Left lobe of liver (tissue), 2 donors: ENCODE measurements around the gene TACC3. TPM values are rescaled to one million over a fixed set of nuclear protein-coding genes. Genes with fewer than 3 reads are reported as not detected.
"Not testable (repeated sequence)": the region's sequence is repeated elsewhere in the genome, so short reads cannot be mapped to it uniquely, and the experiment has no call there.

Experiments used
- ATAC-seq: fragments of 200-7000 bp; cut with Tn5 transposase; one replicate; pipeline ENCODE4 v1.9.1; 2020; ENCODE audit warnings: mild to moderate bottlenecking, moderate library complexity
- DNase-seq: peaks from one replicate; pipeline ENCODE4 v3.0.0-alpha.2; 2020; ENCODE audit warnings: low spot score
- total RNA-seq: library from RNA; stranded (reverse); gene quantifications from one replicate; pipeline ENCODE4 v1.2.1, GENCODE V29; 2021
- donor health status: DM: no; HTN: no; CAD: no; lungs with moderate emphysema.
- donor health status: DM: no; HTN: yes; CAD: no.

The TACC3 gene
- total RNA-seq, 1 donor from 2014 or later: 4.5 TPM

DNA sequence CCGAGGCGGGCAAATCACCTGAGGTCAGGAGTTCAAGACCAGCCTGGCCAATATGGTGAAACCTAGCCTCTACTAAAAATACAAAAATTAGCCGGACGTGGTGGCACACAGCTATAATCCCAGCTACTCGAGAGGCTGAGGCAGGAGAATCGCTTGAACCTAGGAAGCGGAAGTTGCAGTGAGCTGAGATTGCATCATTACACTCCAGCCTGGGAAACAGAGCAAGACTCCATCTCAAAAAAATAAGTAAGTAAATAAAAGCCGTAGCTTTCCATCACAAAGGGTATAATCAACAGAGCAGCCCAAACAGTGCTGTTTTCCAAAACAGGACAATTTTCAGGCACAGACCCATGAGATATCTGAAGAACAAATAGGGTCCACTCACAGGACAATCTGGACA, 19.6 kb upstream of the TACC3 start:
- not testable (repeated sequence) for ATAC-seq, DNase-seq

DNA sequence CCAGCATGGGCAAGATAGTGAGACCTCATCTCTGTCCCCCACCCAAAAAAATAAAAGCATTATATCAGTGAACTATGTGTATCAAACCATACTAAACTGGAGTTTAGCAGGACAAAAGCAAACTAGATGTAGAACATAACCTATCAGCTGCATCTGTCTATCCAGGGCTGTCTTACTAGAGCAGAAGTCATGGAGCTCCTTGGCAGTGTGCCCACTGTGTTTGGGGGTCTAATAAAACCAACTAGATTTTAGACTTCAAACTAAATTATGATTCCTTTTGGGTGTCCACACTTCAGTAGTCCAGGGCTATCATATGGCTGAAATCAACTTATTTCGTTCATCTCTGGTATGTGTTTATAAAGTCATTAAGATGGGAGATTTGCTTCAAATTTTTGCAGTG, 17.5 kb upstream of the TACC3 start:
- no peak for DNase-seq

DNA sequence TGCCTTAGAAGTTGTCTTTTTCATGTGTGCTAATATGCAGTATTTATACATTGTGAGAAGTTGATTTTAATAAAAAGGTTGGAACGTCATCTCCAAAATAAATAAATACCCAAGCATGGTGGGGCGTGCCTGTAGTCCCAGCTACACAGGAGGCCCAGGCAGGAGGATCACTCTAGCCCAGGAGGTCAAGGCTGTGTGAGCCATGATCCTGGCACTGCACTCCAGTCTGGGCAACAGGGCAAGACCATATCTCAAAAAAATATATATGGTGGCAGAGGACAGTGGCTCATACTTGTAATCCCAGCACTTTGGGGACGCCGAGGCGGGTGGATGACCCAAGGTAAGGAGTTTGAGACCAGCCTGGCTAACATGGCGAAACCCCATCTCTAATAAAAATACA, 15.6 kb upstream of the TACC3 start:
- ATAC-seq: no peak

More for the DNA sequence above, 17.5 kb upstream of the TACC3 start:
- no peak for ATAC-seq

DNA sequence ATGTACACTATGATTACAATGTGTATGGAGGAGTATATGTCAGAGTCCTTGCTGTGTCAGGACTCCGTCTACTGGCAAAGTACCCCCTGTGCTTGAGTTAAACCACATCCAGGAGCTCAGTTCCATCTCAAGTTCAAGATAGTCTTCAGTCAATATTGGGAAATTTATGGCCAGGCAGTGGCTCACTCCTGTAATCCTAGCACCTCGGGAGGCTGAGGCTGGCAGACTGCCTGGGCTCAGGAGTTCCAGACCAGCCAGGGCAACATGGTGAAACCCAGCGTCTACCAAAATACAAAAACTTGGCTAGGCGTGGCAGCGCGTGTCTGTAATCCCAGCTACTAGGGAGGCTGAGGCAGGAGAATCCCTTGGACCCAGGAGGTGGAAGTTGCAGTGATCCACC, 15.0 kb upstream of the TACC3 start:
- no peak for DNase-seq
- ATAC-seq: no peak

More for the DNA sequence above, 15.6 kb upstream of the TACC3 start:
- no peak for DNase-seq

DNA sequence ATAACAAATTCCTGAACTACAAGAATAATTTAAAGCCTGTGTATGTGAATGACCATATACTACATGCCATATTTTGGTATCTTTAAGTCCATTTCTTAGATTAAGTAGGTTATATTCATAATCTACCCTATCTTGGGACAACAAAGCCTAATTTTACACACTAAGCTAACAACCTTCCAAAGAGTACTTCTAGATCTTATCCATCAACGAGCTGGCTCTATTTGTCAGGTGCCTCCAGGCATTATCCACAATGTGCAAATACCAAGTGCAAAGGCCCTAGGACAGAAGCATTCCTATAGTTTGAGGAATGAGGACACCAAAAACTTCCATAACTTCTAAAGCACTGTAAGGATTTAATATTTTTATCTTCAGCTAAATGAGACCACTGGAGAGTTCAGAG, 12.7 kb upstream of the TACC3 start:
- no peak for DNase-seq
- ATAC-seq: no peak

DNA sequence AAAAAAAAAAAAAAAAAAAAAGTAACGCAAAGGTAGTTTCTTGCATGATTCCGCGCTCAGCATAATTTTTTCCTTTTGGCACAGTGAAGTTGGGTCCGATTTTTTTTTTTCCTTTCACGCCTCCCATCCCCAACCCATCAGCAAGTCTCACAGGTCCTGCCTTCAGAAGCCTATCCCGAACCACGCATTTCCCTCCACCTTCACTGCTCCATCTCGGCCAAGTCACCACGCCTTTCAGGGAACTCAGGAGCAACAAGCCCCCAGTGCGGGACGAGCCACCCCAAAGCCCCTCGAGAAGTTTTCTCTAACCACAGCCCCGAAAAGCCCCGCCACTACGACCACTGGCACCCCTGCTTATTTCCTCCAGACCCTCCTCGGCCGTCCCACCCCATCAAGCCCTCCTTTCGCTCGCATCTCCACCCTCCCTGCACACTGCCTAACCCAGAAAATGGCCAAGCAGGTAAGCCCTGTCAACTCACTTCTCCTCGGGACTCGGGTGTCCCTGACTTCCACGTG, 10.2 kb upstream of the TACC3 start:
- no peak for ATAC-seq
- no peak for DNase-seq

DNA sequence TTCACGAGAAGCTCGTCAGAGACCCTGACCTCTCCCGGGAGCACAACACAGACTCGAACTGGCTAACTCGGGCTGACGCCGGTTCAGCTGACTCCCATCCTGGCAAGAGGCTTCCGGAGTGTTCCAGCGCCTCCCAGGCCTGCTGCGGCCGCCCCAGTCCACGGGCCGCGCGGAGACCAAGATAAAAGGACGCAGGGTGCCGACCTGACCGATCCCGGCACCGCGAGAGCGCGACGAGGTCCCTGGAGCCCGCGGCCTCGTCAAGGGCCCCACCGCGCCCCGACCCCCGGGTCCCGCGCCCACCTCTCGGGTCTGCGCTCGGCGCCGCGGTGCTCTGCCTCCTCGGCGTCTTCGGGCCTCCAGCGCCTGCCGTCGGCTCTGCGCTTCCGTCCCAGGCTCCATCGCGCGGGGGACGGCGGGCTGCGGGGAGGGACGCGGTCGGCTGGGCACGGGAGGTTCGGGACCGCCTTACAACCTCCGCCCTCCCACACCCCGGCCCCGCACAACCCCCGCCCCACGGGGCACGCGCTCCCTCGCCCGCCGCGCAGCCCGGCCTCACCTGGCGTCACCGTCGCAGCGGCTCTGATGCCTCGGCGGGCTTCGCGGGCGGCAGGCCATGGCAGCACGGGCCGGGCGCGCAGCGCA, 9.6 kb upstream of the TACC3 start:
- DNase-seq (peak; percentile 70), ATAC-seq (peak; percentile 51)

DNA sequence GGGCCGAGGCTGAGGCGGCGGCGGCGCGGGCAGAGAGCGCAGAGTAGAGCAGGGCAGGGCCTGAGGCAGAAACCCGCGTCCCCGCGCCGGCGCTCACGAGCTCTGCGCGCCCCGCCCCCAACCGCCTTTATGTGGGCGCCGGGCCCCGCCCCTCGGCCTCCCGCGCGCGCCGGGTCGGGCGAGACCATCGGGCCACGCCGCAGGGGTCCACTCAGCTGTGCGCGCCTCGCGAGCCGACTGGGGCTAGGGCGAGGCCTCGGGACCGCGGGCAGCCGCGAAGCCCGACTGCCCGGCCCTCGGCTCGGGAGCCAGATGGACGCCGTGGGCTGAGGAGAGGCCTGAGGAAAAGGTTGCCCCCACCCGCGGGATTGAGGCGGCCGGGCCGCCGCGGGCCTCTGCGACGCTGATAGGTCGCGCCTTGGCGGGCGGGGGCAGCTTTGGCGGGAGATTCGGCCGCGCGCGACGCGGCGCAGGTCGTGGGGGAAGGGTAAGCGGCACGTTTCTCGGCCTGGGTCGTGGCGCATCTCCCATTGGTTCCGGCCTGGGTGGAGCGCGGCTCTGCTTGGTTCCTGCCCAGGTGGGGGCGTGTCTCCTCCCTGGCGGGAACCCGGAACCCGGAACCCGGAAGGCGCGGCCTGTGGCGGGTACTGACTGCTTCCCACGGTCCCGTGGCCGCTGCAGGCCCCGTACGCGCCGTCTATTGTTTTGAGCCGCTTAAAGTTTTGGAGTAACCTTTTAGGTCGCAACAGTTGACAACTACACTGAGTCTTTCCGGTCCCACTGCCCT, 8.9 kb upstream of the TACC3 start, which contains the start of gene SLBP:
Gene SLBP (minus strand): TSS at position 104 of the 787 bp plus-strand sequence. CDS start 131 bp downstream, outside the sequence.
- ATAC-seq: peak; percentile 87
- peak; percentile 99 for DNase-seq

DNA sequence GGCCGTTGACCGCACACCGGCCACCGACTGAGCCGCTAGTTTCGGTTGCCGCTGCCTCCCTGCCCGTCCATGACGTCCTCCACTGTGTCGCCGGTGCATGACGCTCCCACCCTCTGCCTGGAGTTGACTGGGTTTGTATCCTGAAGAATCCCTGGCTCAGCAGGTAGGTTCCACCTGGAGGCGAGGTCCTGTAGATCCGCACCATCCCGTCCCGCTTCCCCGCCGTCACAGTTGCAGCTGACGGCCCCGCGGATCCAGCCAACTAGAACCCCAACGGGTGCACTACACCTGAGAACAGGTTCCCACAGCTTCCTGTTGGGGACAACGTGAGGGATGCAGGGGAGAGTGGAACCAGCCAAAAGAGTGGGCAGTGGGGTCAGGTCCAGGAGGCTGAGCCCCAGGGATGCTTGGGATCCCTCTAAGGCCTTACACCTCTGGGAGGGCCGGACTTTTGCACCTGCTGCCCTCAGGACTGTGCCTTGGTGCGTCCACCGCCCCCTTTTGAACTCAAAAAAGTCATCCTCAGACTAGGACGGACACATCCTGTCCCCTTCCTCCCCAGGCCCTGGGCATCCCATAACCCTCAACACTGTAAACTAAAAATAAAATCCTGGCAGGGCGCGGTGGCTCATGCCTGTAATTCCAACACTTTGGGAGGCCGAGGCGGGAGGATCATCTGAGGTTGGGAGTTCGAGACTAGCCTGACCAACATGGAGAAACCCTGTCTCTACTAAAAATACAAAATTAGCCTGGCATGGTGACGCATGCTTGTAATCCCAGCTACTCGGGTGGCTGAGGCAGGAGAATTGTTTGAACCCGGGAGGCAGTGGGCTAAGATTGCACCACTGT, 8.1 kb upstream of the TACC3 start:
- no peak for DNase-seq

DNA sequence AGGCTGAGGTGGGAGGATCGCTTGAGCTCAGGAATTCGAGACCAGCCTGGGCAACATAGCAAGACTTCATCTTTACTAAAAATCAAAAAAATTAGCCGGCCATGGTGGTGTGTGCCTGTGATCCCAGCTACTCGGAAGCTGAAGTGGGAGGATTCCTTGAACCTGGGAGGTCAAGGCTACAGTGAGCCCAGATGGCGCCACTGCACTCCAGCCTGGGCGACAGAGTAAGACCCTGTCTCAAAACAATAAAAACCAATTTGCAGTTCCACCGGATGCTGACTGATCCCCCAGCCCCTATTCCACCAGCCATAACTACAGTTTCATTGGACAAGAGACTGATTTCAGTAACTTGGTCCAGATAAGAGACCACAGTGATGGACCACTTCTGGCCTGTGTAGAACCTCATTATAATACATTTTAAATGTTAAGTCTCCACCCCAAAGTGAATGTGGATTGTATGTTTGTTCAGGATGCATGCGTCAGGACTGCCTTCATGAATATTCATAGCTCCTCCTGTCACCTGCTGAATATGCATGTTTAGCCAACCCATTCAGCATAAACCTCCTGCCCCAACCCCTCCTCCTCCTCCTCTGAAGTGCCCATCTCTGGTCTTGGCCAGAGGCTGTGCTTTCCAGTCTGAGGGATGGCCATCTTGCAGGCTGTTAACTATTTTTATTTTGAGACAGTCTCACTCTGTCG, 6.9 kb upstream of the TACC3 start:
- DNase-seq: no peak
- ATAC-seq: no peak

More for the DNA sequence above, 8.1 kb upstream of the TACC3 start:
- no peak for ATAC-seq

DNA sequence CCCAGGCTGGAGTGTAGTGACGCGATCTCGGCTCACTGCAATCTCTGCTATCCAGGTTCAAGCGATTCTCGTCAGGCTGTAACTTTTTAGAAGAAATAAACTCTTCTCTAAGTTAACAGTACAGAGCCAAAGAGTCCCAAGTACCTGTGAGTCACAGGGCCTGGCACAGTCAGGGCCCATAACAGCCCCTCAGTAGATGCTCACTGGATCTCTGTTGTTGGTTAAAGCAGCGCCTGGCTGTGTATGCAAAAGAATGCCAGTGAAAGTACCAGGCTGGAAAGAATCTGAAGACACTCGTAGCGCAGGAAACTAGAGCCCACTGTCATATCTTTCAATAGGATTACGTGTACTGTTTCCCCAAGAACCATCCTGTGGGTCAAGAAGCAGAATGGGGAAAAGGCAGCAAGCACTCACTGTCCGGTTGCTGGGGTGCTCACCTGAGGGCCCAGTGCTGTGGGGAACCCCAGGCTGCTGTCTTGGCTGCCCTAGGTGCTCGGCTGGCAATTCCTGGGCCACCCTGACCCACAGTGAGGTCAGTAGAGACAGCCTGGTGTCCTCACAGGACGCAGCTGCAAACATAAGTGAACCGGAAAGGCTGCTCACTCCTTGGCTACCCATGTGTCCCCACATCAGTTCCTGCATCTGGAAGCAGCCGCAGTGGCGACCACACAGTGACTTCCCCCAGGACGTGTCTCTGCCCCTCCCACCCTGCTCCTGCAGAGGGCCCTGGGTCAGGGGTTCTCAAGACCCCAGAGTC, 6.1 kb upstream of the TACC3 start:
- DNase-seq: no peak

DNA sequence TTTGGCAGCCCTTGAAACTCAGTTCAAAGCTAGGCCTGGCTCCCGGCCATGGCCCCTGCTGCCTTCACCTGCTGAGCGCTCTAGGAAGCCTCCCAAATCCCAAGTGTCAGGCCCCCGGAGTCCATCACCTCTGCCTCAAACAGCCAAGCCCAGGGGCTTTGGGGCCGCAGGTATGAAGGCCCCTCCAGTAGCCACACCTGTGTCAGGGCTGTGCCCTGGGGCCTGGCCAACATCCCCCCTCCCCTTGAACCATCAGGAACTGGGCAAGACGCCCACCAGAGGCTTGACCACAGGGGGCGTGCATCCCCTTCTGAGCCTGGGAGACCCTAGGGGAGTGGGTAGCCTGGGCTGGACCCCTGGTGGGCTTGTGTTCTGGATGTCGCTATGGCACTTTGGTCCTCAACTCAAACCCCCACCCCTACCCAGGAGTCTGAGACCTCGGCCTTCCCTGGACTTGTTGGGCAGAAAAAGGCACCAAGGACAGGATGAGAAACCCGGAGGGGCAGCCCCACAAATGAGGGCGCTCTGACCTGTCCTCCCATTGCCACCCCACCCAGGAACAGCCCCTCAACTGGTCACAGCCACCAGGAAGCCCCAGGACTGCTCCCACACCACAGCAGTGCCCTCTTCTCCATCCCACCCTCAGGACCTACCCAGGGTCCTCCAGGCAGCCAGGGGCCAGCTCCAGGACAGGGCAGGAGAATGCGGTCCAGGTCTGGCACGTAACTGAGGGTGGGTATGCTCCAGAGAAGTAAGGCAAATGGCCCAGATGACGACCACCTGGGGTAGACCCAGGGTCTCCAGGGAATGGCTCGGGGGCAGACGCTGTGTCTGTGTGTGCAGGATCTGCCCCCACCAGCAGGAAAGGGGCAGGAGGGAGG, 5.0 kb upstream of the TACC3 start:
- DNase-seq: no peak
- no peak for ATAC-seq

More for the DNA sequence above, 6.1 kb upstream of the TACC3 start:
- no peak for ATAC-seq

DNA sequence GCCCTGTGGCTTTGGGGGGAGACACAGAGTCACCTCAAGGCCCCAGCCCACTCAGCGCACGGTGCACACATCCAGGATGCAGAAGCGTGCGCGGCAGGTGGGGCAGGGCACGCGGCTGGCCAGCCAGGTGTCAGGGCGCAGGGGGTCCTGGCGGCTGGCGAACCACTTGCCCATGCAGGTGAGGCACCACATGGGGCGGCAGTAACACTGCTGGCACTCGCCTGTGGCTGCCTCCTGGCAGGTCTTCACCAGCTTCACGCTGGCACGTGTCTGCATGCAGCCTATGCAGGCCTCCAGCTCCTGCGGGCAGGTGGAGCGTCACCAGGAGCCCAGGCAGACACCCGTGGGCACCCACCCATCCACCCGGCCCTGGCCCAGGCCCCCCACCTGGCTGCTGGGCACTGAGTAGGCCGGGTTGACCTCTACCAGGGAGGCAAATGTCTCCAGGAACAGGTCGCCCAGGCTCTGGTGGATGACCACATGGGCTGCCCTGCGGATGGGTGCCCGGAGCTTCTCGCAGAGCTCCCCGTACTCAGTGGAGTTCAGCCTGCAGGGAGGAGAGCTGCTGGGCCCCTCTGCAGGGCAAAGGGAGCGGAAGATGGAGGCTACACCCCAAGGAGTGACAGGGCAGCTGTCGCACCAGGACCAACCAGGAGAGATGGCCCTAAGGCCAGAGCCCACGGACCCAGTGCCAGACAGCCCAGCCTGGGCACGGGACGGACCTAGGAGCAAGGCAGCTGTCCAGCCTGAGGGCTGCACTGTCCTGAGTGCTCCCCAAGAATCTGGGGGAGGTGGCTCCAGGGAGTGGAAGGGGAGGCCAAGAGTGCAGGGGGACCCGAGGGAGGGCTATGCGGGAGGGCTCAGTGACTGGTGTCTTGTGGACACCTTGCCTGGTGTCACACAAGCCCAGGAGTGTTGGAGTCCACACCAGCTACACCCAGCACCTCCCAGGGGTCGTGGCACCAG, 3.9 kb upstream of the TACC3 start:
- DNase-seq (no peak), ATAC-seq (no peak)

DNA sequence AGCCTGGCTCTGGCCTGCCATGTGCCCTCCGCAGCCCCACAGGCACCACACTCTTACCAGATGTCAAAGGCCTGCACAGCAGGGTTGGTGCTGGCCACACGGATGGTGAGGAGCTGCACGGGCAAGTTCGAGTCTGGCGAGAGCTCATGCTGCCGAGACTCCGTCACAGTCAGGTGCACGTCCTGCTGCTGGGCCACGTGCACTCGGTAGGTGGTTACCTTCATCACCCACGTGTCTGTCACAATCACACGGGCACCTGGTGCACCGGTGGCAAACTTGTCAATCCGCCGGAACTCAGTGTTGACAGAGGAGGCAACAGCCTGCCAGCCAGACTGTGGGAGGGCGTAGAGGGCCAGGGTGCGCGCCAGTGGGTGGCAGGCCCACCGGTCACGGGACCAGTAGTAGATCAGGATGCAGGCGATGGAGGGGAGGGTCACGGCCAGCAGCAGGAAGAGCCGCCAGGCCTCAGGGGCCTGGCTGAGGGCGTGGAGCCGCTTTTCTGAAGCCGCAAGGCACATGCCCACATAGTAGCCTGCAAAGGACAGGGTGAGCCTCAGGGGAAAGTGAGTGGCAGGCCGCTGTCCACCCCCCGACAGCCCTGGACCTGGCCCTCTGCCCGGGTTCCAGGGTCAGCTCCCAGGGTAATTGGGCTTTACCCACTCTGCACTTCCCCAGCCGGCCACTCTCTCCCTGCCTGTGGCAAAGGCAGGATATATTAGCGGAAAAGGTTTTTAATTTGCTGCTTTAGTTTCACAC, 3.0 kb upstream of the TACC3 start:
- ATAC-seq (peak; percentile 56), DNase-seq (peak; percentile 90)

DNA sequence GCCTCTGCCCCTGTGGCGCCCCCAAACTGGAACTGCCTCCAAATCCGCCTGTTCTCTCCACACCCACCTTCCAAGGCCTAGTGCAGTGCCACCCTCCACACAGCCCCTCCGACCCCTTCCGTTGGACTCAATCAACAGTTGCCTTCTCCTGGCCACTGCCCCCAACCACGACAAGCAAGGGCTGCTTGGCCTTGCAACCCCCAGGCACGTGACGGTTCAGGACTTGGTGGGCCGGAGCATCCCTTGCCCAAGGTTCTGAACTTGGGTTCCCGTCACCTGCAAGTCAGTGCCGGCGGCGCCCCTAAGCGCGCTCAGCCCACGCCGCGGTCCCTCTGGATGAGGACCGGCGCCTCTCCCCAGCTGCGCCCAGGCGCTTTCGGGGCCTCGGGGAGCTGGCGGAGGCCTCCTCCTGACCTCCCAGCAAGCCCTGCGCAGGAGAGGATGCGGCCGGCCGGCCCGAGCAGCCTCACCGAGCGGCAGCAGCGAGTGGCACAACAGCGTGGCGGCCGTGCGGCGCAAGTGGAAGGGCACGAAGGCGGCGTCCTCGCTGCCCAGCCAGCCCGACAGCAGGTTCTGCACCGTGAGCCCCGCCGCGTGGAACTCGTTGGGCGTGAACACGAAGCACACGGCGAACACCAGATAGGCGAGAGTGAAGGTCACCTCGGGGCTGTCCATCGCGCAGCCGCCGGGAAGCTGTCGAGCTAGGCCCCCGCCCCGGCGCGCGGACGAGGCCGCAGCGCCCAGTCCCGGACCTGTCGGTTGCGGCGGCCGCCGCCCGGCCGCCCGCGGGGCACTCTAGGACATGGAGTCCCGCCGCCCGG, 948 bp upstream of the TACC3 start:
- DNase-seq (peak; percentile 69), ATAC-seq (peak; percentile 35)
